NOMO-1 treated with dmso at 0.1 percent for 144 hours (cell line): ENCODE data around the gene ASCC3.

Experiments used
- DNase-seq: peaks from one replicate; lab custom pipeline; 2025; ENCODE audit not compliant: unreplicated experiment; lab: John Stamatoyannopoulos, UW

ASCC3 gene

DNA sequence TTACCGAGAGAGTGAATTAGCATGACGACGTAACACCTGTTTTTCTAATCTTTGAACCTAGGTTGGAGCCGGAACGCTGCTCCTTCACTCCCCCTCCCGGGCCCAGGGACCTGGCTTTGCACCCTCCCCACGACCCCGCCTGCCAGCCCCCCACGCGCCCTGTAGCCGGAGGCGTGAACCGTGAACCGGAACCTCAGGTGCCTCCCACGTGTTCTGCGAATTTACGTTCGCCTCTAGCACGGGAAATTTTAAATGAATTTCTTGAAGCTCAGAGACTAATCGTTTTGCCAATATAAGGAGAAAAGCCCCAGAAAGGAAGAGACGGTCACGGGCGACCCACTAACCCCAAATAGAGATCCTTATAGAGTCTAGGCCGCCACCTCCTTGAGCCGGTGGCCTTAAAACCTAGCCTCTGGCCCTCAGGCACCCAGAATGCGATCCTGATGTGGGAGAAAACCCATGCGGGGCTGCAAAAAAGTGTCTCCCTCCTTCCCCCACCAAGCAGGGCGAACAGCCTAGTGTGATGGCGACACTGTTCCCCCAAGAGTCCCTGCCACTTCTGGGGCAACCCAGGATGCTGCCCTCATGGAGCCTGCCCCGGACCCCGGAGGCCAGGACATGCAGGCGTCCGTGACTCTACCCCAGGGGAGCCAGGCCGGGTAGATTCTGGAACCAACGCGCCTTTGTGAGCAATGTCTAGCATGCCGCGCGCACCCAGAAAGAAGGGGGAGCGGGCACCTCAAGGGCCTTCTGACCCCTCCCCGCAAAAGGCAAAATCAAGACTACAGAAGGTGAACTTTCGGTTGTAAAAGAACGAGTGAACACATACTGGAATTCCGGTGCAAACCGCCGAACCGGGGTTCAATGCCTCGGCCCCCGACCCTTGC is 413.8 kb downstream of the ASCC3 start:
- DNase-seq = no peak

DNA sequence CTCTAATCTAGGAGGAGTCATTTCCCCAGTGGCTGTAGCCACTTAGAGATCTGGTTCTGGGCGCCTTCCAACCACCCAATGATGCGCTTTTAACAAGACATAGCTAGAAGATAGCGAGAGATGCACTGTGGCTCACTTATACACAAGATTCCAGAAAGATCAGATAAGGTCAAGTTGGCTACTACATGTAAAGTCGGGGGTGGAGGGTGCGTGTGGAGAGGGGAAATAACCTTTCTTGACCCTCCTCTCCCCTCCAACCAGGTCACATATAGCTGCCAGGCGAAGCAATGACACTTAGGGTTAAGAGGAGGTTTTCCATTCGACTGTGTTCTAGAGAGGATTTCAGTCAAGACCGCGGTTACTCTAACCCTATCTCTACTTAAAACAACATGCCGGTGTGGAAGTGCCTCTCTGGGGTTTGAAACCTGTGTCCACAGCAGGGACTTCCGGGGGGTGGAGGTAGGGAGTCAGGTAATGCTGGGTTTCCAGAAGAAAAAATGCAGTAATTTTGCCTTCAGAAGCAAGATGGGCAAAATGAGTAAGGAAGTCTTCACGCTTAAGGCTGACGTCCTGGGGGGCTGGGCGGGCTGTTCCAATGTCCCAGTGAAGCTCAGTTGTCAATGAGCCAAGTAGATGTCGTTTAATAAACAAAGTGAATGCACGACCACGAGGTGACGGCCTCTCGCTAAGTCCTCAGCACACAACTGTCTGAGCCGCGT is 414.6 kb downstream of the ASCC3 start:
- DNase-seq = no peak

DNA sequence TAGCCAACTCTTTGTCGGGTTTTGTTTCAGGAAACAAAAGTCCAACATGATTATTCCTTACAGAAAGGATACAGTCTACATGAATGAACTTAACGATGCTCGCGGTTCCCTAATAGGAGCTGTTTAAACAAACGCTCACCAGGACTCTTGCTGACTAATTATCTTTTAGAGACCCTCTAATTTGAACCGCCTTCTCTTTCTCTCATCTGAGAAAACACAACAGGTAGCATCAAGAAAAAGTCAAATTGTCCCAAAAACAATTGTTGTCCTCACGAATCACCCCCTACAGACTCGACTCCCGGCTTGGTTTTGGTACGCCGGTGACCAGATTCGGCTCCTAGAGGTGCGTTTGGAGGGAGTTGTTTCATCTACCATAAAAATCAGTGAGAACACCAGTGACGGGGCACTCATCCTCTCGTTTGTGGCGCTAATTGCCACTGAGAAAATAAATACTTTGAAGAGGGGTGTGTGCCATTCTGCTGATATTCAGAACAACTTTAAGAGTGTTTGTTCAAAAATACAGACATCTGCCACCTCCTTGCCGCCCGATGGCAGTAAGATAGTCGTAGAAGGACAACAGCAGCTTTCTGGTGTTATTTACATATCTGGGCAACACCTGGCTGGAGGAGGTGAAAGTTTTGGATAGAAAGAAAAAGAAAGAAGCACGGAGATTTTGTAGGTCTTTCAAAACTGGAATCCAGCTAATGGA is 415.3 kb downstream of the ASCC3 start:
- DNase-seq = no peak

DNA sequence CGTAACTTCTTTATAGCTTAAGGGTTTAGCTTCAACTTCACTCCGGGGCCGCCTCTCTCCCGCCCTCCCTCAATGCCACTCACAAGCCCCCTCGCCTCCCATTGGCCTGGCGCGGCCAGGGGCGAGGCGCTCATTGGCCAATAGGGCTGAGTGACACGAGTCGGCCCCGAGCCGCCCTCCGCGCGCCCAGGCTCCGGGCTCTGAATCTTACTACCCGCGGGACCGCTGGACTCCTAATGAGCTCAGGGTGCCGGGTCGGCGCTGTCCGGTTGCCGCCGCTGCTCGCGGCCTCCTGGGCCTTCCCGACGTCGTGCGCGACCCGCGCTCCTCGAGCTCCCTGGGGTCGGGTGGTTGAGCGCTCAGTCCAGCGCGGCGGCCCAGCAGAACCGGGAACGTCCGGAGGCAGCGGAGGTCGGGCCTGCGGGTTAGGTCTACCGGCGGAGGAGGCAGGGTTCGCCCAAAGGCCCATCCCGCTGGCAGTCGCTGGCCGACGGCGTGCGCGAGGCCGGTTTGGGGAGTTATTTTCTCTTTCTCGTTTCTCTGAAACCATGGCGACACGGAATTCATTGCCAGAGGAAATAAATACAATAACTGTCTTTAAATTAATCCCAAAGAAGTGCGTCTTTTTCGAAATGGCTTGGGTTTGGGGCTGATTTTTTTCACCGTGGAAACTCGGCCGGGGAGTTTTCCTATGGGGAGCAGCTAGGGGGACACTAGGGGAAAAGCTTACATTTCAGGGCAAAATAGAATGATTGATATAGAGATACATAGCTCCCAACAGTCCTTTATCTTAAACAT is 416.0 kb downstream of the ASCC3 start, which contains the start of gene SIM1:
SIM1 (minus strand) TSS at position 19 of the 798 bp plus-strand sequence. CDS start 1,453 bp downstream, outside the sequence.
- DNase-seq = peak; percentile 71

DNA sequence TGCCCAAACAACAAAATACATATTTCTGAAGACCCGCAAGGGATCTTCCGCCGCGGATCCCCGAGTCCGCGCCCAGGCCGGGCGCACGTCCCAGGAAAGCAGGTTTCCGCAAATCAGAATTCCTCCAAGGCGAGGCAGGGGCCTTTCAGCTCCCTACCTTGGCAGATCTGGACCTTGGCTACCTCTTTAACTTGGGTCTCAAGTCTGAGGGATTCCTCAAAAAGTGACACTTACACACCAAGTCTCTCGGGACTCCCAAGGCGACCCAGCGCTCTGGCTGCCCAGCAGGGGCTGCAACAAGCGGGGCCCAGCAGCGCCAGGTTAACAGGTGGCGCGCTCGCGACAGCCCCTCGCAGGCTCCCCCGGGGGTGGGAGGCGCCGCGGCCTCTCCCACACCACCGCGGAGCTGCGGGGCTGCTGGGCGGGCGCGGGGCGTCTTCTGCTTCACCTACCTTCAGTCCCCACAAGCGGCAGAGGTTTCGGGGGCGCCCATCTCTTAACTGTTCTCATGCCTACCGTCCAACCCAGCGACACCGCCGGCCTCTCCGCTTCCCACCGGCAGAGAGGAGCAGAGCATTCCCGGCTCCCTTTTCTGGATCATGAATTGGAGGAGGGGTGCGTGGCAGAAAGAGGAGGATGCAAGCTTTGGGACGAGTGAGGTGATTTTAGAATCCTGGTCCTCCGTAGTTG is 416.8 kb downstream of the ASCC3 start:
- no peak for DNase-seq

DNA sequence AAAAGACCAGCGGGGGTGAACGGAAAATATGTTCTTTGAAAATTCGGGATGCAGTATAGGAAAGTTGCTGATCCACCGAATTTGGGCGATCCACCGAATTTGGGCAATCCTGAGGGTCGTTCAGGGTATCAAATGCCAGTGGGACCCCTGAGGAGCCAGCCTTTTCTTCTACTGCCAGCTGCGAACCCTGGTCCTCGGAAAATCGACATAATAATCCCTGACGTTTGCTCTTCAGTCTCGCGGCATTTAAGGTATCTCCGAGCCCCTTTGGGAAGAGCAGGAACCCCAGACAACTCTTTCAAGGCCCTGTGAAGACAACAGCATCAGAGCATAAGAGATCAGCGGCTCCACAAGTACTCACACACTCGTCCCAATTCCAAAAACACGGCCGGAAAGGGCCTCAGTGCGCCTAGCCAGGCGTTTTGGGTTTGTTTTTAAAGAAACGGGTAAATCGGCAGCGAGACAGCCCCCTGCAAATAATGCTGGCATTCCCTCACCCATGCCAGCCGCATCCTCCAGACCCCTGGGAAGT is 417.4 kb downstream of the ASCC3 start:
- no peak for DNase-seq

DNA sequence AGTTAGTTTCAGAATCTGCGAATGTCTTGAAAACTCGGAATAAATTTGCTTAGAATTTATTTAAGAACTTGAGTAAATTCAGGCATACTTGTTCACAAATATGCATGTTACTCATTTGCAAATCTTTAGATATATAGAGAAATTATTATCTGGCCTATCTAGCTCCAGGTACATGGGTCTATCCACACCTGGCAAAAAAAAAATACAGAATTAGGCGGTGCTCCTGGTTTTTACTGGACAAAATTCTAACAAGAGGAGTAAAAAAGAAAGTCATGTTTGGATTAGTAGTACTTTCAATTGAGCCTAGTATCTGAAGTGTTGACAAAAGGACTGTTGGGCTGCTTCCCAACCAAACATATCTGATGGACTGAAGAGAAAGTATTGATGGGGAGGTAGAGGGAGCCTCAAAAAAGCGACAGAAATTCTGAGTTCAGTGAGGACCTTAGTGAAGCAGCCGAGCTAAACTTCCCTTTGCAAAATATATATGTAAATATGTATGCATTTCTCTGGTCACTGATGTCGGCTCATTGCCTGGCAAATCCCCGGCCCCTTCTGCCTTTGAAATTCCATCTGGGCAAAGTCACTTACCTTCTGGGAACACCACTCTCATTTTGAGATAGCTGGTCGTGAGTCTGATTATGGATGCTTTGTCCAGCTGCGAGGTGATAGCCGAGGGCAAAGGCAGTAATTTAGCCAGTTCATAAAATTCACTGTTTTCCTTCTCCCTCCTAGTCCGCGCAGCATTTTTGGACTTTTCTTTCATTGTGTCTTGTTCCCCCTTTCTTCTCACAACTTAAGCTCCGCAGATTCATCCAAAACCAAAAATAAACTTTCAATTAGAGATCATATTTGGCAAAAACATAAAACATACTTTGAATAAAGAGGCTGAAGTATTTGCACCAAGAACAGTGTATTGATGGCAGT is 418.2 kb downstream of the ASCC3 start:
- DNase-seq = no peak

DNA sequence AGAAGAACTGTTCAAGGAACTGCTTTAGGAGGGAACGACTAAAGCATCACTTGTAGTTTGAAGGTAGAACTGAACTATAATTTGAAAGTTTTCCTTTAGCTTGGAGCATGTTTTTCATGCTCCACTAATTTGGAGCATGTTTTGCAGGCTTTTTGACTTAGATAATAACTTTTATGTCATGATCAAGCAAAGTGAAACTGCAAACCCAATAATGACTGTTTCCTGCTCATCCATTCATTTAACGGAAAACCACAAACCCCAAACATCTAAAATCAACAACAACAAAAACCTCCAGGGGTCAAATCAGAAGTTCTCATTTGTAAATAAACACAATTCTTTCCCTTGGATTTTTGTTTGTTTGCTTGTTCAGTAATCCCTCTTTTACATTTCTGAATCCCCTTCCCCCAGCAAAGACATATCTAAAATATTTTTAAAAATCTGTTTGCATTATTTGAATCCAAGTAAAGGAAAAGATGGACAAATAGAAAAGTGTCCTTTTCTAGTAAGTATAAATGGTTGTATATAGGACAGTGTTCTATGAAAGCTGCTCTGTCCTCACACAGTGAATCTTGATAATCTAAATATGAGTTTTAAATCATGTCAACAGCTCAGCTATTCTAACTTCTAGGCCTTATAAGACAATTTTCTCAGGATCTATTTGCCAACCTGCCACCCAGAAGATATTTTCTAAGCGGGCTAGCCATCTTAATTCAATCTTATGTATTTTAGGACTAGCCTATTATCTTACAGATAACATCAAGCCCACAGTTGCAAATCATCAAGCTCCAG is 419.0 kb downstream of the ASCC3 start:
- DNase-seq = no peak

DNA sequence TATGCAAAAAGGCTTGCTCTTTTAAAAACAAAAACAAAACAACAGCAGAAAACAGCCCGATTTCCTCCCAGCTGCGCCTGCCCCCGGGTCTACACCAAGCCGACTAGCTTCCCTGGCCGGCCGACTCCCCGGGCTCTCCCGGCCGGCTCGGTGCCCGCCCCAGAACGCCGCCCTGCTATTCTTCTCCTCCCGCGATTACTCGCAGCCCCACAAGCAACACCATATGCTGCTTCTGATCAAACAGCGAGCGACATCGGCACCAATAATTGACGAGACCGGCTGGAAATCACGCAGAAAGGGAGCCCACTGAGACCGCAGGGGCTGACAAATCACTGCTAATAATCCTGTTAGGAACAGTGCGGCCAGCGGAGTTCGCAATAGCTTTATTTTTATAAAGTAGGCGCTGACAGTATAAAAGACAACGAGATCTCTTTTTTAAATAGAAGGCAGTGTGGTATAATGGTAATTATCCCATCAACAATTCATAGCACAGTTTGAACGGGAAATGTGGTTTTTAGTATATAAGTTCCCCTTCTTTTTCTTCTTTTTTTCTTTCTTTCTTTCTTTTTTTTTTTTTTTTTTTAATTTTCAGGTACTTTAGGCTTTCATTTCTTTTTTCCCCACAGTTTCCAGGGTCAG is 419.7 kb downstream of the ASCC3 start:
- DNase-seq = no peak

DNA sequence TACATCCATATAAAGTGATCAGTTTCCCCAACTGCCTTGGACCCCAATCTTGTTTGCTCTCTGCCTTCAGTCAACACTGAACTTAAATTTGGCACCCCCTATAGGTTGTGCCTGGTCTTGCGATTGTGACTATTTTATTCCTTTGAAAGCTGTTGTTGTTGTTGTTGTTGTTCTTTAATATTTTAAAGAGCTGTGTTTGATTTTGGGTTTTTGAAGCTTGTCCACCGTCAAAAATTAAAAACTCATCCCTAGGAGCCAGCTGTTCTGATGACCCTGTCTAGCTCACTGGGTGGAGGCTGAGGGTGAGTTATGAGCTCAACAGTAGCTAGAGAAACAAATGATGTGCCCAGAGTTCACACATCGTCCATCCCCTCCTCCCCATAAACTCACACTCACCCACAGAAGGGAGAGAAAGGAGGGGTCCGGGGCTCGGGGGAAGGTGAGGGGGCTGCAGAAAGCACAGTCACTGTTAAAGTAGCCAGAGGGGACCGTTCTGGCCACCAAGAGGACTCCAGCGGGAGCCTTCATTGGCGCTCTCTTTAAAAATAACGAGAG is 420.4 kb downstream of the ASCC3 start:
- no peak for DNase-seq

DNA sequence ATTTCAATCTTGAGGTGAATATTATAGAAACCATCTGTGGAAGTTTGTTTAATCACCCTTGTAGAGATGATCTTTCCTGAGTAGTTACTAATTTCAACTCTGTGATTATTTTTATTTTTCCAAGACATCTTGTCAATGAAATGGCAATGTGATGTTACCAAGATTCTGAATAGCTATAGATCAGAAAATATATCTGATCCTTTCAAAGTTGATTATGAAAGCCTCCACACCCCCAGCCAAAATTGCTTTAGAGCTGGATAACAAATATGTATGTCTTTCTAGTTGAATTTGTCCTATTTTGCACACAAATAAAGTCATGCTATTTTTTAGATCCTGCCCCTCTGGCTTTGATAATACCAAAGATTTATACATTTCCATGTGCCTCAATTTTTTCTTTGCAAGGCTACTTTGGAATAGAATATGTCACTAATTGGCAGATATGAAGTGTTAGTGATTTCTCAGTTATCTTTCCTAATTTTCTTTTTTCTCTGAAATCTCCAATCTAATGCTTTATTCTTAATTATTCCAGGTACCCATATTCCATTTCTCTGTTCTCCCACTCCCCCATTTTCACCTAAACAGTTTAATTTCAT is 421.4 kb downstream of the ASCC3 start:
- no peak for DNase-seq

DNA sequence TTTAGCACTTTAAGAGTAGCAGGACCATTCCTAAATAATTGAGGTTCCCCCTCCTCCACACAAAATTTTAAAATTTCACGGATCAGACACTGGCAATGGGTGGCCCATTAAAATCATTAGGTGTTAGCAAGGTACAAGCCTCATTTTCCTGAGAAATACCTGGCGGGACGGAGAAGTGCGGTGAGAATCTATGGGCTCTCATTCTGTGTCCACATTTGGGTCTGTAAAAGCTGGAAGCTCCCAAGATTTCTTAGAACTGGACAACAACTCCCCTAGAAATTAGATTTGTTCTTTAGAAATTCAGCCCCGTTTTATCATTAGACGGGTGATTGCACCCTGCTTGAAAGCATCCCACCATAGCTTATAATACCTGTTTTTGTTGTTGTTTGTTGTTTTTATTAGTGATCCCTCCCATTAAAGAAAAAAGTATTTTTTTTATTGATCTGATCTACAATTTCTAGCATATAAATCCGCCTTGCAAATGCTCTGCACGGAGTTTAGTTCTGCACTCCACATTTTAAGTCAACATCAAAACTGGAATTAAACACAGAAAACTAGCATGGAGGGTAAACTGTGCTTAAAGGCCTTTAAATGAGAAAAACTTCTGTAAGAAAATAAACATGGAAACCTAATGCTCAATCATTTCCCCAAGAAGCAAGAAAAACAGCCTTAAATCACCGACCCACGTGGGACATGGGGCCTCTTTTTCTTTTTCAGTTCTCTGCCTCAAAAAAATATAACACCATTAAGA is 422.1 kb downstream of the ASCC3 start:
- DNase-seq = no peak
